RPMI8226 (cell line): Measurements from ENCODE around the gene TSPAN11.
A peak's percentile ranks its signal among the peaks of the same experiment; 100 is the strongest.
"Not testable (repeated sequence)": the region's sequence is repeated elsewhere in the genome, so short reads cannot be mapped to it uniquely, and the experiment has no call there.

ENCODE experiments used
- DNase-seq: peaks from one replicate; pipeline ENCODE4 v3.0.0-alpha.2; 2015

The TSPAN11 gene

DNA sequence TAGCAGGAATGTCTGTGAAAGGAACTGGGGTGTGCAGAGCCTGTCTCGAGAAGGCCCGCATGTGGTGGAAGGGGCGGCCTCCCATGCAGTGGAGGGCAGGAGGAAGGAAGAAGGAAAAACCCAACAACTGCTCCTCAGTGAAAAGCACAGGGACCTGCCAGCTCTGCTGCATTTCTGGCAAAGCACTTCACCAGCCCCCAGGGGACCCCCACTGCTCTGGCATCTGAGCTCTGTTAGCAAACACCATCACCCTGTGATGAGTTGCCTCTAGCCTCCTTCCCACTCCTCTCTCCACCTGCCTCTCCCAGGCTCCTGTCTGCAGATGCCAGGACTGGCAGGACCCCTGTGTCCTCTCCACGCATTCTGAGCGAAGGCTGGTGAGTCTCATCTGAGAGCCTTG, 78.1 kb downstream of the TSPAN11 start:
- DNase-seq, result no peak

- DNase-seq, result no peak
Measured at GRCh38 chr12:31005256-31005943, 78.9 kb downstream of the TSPAN11 start.

DNA sequence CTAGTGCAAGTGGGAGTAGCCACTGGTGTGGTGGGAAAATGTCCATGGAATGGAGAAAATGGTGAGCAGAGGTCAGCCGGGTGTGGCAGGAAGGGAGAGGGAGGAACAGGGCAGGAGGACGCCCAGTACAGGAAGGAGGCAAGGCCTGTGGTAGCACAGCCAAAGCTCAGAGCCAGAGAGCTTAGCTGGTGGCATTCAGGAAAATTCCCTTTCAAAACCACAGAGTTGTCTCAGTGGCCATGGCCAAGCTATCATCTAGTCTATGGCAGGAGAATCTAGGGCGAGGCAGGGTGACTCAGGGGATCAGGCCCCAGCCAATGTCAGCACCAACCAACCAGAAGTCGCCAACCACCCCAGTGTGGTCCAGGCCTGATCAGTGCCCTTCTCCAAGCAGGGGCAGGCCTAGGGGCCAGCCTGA, 79.4 kb downstream of the TSPAN11 start:
- no peak for DNase-seq

DNA sequence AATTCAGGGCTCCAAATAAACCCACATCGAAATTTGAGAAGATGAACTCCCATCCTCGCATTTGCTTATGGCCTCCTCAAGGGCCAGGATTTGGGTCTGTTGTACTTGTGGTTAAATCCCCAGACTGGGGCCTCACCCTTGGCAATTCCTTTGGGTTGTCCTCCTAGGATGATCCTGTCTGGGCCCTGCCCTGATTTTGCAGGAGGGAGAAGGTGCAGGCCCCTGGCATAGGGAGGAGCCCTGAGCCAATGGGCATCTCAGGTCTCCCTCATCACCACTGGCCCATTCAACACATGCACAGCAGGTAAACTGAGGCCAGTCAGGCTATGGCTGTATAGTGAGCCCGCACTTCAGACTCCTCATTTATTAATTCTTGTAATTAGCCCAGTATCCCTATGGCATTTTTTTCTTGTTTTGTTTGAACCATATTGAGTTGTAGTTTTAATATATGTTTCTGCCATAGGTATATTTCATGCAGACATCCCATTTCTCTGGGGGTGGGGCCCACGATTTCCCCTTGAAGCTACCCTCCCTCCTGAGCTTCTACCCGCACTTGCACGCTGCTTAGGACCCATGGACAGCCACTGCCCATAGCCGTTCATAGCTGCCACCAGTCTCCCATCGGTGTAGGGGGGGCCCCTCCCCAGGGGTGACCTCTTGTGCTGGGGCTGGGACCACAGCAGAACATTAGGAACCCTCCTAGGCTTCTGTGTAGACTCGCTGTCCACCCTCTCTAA, 80.0 kb downstream of the TSPAN11 start:
- no peak for DNase-seq

- DNase-seq, result no peak
Measured at GRCh38 chr12:31007153-31007495, 80.6 kb downstream of the TSPAN11 start.

DNA sequence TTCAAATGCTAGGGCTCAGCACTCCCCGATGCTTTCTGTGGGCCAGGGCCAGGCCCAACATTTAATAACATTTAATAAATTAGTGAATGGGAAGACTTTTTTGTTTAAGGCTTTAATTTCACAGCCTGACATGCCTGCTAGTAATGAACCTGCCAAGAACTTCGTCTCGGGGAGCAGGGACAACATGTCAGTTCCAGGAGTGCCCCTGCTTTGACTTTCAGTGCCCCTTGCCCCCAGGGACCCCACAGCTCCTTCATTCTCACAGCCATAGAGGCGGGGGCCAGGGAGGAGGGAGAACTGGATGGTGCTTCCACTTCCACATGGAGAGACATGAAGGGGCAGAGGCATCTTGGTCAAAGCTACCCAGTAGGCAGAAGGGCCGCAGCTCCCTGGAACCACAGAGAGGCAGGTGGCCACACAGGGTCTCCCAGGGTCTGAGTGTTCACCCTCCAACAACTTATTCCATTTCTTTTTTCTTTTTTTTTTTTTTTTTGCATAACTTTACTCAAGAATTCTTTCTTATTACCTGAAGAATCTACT, 81.2 kb downstream of the TSPAN11 start:
- no peak for DNase-seq

GRCh38 chr12:31008241-31008761, 81.8 kb downstream of the TSPAN11 start:
- no peak for DNase-seq

GRCh38 chr12:31008961-31009840, 82.7 kb downstream of the TSPAN11 start:
- no peak for DNase-seq

DNA sequence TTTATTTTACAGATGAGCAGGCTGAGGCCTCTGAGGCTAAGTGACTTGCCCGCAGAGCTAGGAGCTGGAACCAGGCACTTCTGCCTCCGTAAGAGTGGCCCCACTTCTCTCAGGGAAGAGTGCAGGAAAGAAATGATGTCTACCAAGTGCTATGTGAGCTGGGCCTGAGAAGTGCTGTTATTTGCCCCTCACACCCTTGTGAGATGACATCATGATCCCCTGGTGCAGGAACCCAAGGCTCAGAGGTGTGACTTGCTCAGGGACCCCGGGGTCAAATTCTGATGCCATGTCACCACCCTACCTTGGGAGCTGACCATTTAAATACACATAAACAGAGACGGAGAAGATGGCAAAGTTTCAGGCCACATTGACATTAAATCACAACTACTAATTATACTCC, 83.4 kb downstream of the TSPAN11 start:
- no peak for DNase-seq

- DNase-seq, result no peak
Measured at GRCh38 chr12:31011336-31011735, 84.8 kb downstream of the TSPAN11 start.

GRCh38 chr12:31011746-31012566, 85.4 kb downstream of the TSPAN11 start:
- peak; percentile 55 for DNase-seq

GRCh38 chr12:31012567-31012891, 86.0 kb downstream of the TSPAN11 start:
- not testable (repeated sequence) for DNase-seq

- DNase-seq, result no peak
Measured at GRCh38 chr12:31015215-31015614, 88.7 kb downstream of the TSPAN11 start.

DNA sequence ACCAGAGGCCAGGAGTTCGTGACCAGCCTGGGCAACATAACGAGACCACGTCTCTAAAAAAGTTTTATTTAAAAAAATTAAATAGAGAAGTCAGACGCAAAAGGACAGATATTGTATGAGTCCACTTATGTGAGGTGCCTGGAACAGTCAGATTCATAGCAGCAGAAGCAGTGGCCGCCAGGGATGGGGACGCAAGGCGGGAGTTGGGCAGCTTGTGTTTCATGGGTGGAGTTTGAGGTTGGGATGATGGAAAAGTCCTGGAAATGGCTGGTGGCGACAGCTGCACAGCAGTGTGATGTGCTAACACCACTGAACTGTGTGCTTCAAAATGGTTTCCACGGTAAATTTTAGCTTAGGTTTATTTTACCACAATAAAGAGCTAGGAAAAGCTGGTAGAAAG, 89.5 kb downstream of the TSPAN11 start:
- no peak for DNase-seq

DNA sequence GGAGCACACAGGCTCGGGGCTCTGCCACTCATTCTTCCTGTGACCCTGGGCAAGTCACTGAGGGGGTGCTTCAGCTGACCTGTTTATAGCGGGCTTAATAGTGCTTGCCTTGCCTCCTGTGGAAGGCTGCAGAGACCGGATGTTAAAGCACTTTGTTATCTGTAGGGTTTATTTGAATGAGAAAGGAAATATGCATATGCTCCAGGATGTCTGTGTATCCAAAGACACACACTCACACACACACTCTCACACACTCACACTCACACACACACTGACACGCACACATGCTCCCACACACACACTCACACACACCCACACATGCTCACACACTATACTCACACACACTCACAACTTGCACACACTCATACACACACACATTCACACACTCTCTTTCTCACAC, 91.0 kb downstream of the TSPAN11 start:
- no peak for DNase-seq

DNA sequence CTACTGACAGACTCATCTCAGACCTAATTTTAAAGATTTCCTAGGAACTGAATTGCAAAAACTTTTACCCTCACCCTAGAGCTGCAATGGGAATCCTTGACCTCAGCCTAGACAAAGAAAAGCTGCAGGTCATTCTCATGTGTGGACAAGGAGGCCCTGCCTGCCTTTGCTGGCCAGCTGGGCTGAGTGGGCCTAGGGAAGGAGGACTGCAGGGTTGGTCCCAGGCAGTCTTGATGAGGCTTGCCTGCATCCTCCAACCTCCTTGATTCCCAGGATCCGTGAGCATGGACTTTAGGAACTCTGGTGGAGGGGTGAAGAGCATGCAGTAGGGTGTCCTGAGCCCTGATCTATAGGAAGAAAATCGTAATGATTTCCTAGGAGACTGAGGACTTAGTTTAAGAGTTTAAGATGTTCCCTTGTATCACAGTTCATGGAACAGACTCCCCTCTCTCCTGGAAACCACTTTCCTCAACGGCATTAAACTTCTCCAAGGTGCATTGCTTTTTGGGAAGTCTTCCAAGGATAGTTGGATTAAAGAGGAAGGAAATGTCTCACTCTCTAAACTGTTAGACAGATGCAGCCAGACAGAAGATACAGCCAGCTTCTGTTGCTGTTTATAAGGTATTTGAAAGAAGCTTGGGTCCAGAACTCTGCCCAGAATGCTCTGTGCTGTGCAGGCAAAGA, 91.7 kb downstream of the TSPAN11 start:
- no peak for DNase-seq

GRCh38 chr12:31018790-31019505, 92.4 kb downstream of the TSPAN11 start:
- no peak for DNase-seq

GRCh38 chr12:31019561-31019960, 93.0 kb downstream of the TSPAN11 start:
- no peak for DNase-seq

DNA sequence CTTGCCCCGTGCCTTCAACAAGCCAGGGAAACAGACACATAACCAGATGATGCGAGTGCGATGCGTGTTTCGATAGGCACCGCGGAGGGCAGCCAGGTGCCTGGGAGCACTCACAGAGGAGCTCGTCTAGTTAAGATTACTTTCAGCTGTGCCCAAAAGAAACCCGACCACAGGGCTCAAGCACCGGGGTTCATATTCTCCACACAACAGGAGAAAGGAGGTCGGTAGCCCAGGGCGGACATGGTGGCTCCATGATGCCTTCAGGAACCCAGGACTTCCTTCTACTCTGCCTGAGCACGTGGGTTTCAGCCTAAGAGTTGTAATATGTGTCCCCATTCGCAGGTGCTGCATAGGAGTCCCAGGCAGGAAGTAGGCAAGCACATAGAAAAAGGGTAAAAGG, 93.4 kb downstream of the TSPAN11 start:
- DNase-seq, result no peak

DNA sequence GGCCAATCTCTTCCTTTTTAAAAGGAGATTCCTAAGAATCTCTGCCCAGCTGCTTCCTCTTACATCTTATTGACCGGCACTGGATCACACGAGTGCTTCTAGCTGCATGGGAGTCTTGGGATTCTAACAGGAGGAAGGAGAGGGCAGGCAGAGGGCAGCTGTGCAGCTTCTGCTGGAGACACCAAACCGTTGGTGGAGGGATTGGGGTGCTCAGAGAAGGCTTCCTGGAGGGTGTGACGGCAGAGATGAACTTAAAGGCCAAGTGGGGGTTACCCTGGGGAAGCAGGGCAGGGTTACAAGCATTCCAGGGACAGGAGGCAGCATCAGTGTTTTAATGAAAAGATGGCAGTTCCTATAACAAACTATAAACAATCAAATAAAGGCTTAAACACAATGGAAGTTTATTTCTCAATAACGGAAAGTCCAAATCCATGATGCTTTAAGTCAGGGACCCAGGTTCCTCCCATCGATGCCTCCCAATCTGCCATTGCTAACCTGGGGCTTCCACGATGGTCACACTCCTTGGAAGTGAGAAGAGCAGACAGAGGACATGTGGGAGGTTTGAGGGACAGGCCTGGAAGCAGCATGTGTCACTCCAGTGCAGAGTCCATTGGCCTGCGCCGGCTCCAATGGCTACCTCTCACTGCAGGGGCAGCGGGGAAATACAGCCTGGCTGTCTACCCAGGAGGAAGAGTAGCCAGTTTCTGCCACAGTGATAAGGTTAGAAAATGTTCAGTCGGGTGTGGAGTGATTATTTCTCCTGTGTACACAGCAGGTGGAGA, 94.0 kb downstream of the TSPAN11 start:
- no peak for DNase-seq
